HEK293 (cell line): ENCODE results near the gene DUOX1.

Experiments
- CTCF ChIA-PET: fragments of 350-600 bp; formaldehyde crosslinking; extraction: SDS; loops from one replicate; lab custom pipeline; 2021; ENCODE audit warnings: antibody characterized with exemption; lab: Yijun Ruan, JAX
- POLR2A ChIA-PET: fragments of 300-600 bp; formaldehyde crosslinking; extraction: SDS; loops from one replicate; lab custom pipeline; 2020; ENCODE audit warnings: antibody characterized with exemption, inconsistent platforms; lab: Yijun Ruan, JAX
- H3K27ac ChIP-seq: fragments of 200-500 bp; sonication (Bioruptor generic); 2 replicates; pipeline ENCODE4 v1.5.1; 2014; ENCODE audit warnings: low read depth, low read length, control low read depth, inconsistent platforms; ENCODE audit errors: extremely low read depth
- H3K36me3 ChIP-seq, 2 experiments: fragments of 200-500 bp in 1 of 2; sonication (Bioruptor generic) in 1 of 2; 1 replicate in 1 of 2; 2 replicates in 1 of 2; pipeline ENCODE4 v1.5.1; 2014 to 2017; ENCODE audit warnings: inconsistent platforms in 2 of 2, low read length in 2 of 2; ENCODE audit not compliant: control insufficient read depth in 2 of 2, insufficient read depth in 1 of 2
- H3K4me1 ChIP-seq: fragments of 200-500 bp; sonication (Bioruptor generic); 2 replicates; pipeline ENCODE4 v1.5.1; 2014; ENCODE audit warnings: mild to moderate bottlenecking, low read length, inconsistent platforms; ENCODE audit not compliant: control insufficient read depth, insufficient read depth
- H3K4me3 ChIP-seq: 2 replicates; pipeline ENCODE4 v1.5.1; 2011; ENCODE audit warnings: low read depth, mild to moderate bottlenecking, control low read depth, low read length, moderate library complexity
- H3K9me3 ChIP-seq: fragments of 200-500 bp; sonication (Bioruptor generic); 2 replicates; pipeline ENCODE4 v1.5.1; 2014; ENCODE audit warnings: low read depth, low read length, inconsistent platforms; ENCODE audit not compliant: control insufficient read depth, insufficient read depth
- HOXA7 ChIP-seq: sonication (generic); formaldehyde crosslinking; IDR thresholded peaks from 2 replicates; pipeline ENCODE4 v1.8.1; 2022; ENCODE audit warnings: missing genetic modification reagents, borderline replicate concordance
- HOXD13 ChIP-seq: sonication (generic); formaldehyde crosslinking; IDR thresholded peaks from 2 replicates; pipeline ENCODE4 v1.8.0; 2022; ENCODE audit warnings: missing genetic modification reagents, borderline replicate concordance
- KLF1 ChIP-seq: fragments of 450-650 bp; formaldehyde crosslinking; IDR thresholded peaks from 2 replicates; pipeline ENCODE4 v1.5.1; 2016; ENCODE audit warnings: missing biosample characterization, missing genetic modification characterization
- KLF10 ChIP-seq: fragments of 450-650 bp; IDR thresholded peaks from 2 replicates; pipeline ENCODE4 v1.5.1; 2018; ENCODE audit warnings: missing biosample characterization, mild to moderate bottlenecking, missing genetic modification characterization
- KLF7 ChIP-seq: fragments of 450-650 bp; formaldehyde crosslinking; IDR thresholded peaks from 2 replicates; pipeline ENCODE4 v1.5.1; 2016; ENCODE audit warnings: missing biosample characterization, missing genetic modification characterization, borderline replicate concordance
- OVOL3 ChIP-seq: fragments of 450-650 bp; formaldehyde crosslinking; IDR thresholded peaks from 2 replicates; pipeline ENCODE4 v1.5.1; 2016; ENCODE audit warnings: missing biosample characterization, missing genetic modification characterization
- PRDM1 ChIP-seq: fragments of 450-650 bp; formaldehyde crosslinking; IDR thresholded peaks from 2 replicates; pipeline ENCODE4; 2016; ENCODE audit warnings: missing biosample characterization, missing genetic modification characterization
- PRDM6 ChIP-seq: fragments of 450-650 bp; formaldehyde crosslinking; IDR thresholded peaks from 2 replicates; pipeline ENCODE4 v1.5.1; 2017; ENCODE audit warnings: missing biosample characterization, missing genetic modification characterization
- REST ChIP-seq: fragments of 450-650 bp; formaldehyde crosslinking; IDR thresholded peaks from 2 replicates; pipeline ENCODE4 v1.5.1; 2016; ENCODE audit warnings: missing biosample characterization, missing genetic modification characterization
- ZBTB11 ChIP-seq: fragments of 450-650 bp; formaldehyde crosslinking; conservative IDR thresholded peaks from 2 replicates; pipeline ENCODE4 v1.5.1; 2016; ENCODE audit warnings: low read depth, missing biosample characterization, missing genetic modification characterization
- ZBTB48 ChIP-seq: fragments of 450-650 bp; formaldehyde crosslinking; IDR thresholded peaks from 2 replicates; pipeline ENCODE4 v1.5.1; 2016; ENCODE audit warnings: missing biosample characterization, missing genetic modification characterization
- ZNF16 ChIP-seq: fragments of 450-650 bp; formaldehyde crosslinking; IDR thresholded peaks from 2 replicates; pipeline ENCODE4 v1.5.1; 2016; ENCODE audit warnings: low read depth, missing biosample characterization, missing genetic modification characterization
- ZNF169 ChIP-seq: fragments of 450-650 bp; formaldehyde crosslinking; IDR thresholded peaks from 2 replicates; pipeline ENCODE4 v1.5.1; 2016; ENCODE audit warnings: missing biosample characterization, missing genetic modification characterization
- ZNF2 ChIP-seq: fragments of 450-650 bp; formaldehyde crosslinking; IDR thresholded peaks from 2 replicates; pipeline ENCODE4 v1.5.1; 2016; ENCODE audit warnings: missing biosample characterization, missing genetic modification characterization
- ZNF211 ChIP-seq: fragments of 450-650 bp; formaldehyde crosslinking; IDR thresholded peaks from 2 replicates; pipeline ENCODE4 v1.5.1; 2016; ENCODE audit warnings: low read depth, missing biosample characterization, missing genetic modification characterization
- ZNF362 ChIP-seq: fragments of 450-650 bp; formaldehyde crosslinking; IDR thresholded peaks from 2 replicates; pipeline ENCODE4 v1.5.1; 2016; ENCODE audit warnings: missing biosample characterization, missing genetic modification characterization
- ZNF433 ChIP-seq: fragments of 450-650 bp; formaldehyde crosslinking; IDR thresholded peaks from 2 replicates; pipeline ENCODE4 v1.5.1; 2016; ENCODE audit warnings: missing biosample characterization, missing genetic modification characterization, low read depth
- ZNF514 ChIP-seq: fragments of 450-650 bp; formaldehyde crosslinking; IDR thresholded peaks from 2 replicates; pipeline ENCODE4 v1.5.1; 2016; ENCODE audit warnings: missing biosample characterization, missing genetic modification characterization
- ZNF549 ChIP-seq: fragments of 450-650 bp; IDR thresholded peaks from 2 replicates; pipeline ENCODE4 v1.5.1; 2018; ENCODE audit warnings: missing biosample characterization, missing genetic modification characterization, mild to moderate bottlenecking, inconsistent platforms, moderate library complexity
- ZNF677 ChIP-seq: fragments of 450-650 bp; IDR thresholded peaks from 2 replicates; pipeline ENCODE4 v1.5.0; 2018; ENCODE audit warnings: missing biosample characterization, mild to moderate bottlenecking, missing genetic modification characterization, moderate library complexity
- ZXDB ChIP-seq: fragments of 450-650 bp; formaldehyde crosslinking; IDR thresholded peaks from 2 replicates; pipeline ENCODE4 v1.5.1; 2016; ENCODE audit warnings: missing biosample characterization, missing genetic modification characterization

DUOX1 gene

GRCh38 chr15:45150481-45150880 is 20.7 kb downstream of the DUOX1 start:
- Histone ChIP-seq H3K27ac (no peak overlapping the region), H3K4me1 (no peaks in the 10 kb centered on the region)

GRCh38 chr15:45150997-45151396 is 21.2 kb downstream of the DUOX1 start:
- Histone ChIP-seq H3K27ac (no peak overlapping the region), H3K36me3 (no peaks in the 10 kb centered on the region), H3K4me1 (no peaks in the 10 kb centered on the region), H3K9me3 (no peaks in the 10 kb centered on the region), H3K4me3 (no peak overlapping the region)
- TF ChIP-seq ZNF2 (tag by site-specific recombination) (no peak), PRDM6 (no peak)
- ChIA-PET POLR2A (no interaction called here), CTCF (interaction anchor here (0.6 to 1.1 kb wide), 2 partner anchors 10 to 404 kb away, joined by 3 to 4 read pairs; no protein-coding TSS in a partner anchor)

More at GRCh38 chr15:45150481-45150880, 20.7 kb downstream of the DUOX1 start:
- TF ChIP-seq ZNF211 (no peak), ZNF362 (tag by site-specific recombination) (no peak), ZNF169 (tag by site-specific recombination) (no peak), ZNF514 (tag by site-specific recombination) (no peak), ZNF549 (tag by site-specific recombination) (no peak), ZNF433 (tag by site-specific recombination) (no peak), KLF10 (tag by site-specific recombination) (no peak), PRDM1 (tag by site-specific recombination) (no peak), ZXDB (tag by site-specific recombination) (no peak), KLF1 (no peak), KLF7 (tag by site-specific recombination) (no peak)
- CTCF ChIA-PET: interaction anchor here (0.6 to 1.2 kb wide), 3 partner anchors 10 to 403 kb away, joined by 3 to 4 read pairs (median 4); no protein-coding TSS in a partner anchor
- Histone ChIP-seq H3K4me3 (no peak overlapping the region), H3K9me3 (no peaks in the 10 kb centered on the region), H3K36me3 (no peaks in the 10 kb centered on the region)
- POLR2A ChIA-PET: no interaction called here

GRCh38 chr15:45151998-45152828 is 22.4 kb downstream of the DUOX1 start:
- no peaks in the 10 kb centered on the region for H3K9me3 ChIP-seq
- ChIA-PET CTCF (no interaction called here), POLR2A (interaction anchor here (0.7 kb wide), 1 partner anchor 9 kb away, joined by 12 read pairs; no protein-coding TSS in a partner anchor)
- H3K36me3 ChIP-seq: no peaks in the 10 kb centered on the region
- H3K4me3 ChIP-seq: no peak overlapping the region
- no peak overlapping the region for H3K27ac ChIP-seq
- H3K4me1 ChIP-seq: no peaks in the 10 kb centered on the region
- TF ChIP-seq HOXD13 (CRISPR knock-in tag): no peak
- no peak for TF ChIP-seq ZNF169 (tag by site-specific recombination)
- TF ChIP-seq ZNF677 (tag by site-specific recombination): no peak
- TF ChIP-seq ZBTB11: no peak
- no peak for TF ChIP-seq OVOL3
- TF ChIP-seq ZNF16 (tag by site-specific recombination): no peak
- TF ChIP-seq ZBTB48 (tag by site-specific recombination): no peak
- TF ChIP-seq REST (tag by site-specific recombination): no peak
- TF ChIP-seq HOXA7: no peak
